G401 (cell line): Measurements from ENCODE around the gene CAT. TPM values are rescaled to one million over a fixed set of nuclear protein-coding genes. Genes with fewer than 3 reads are reported as not detected.

ENCODE experiments used
- DNase-seq: peaks from one replicate; pipeline ENCODE4 v3.0.0-alpha.2; 2015; ENCODE audit warnings: low spot score
- in situ Hi-C: cut with HindIII; loops from 2 replicates; pipeline ENCODE4 v1.10.0; 2016; ENCODE audit warnings: low sequenced_read_pairs, mixed read lengths
- total RNA-seq: library from RNA; depleted of rRNA; stranded (reverse); fragments of >200 nt; shearing (Covaris generic); gene quantifications from 2 replicates; pipeline ENCODE4 v1.2.3, GENCODE V29; 2014; rRNA removed

CAT gene
- total RNA-seq, 1 experiment from 2014 or later = 80.4 TPM

DNA sequence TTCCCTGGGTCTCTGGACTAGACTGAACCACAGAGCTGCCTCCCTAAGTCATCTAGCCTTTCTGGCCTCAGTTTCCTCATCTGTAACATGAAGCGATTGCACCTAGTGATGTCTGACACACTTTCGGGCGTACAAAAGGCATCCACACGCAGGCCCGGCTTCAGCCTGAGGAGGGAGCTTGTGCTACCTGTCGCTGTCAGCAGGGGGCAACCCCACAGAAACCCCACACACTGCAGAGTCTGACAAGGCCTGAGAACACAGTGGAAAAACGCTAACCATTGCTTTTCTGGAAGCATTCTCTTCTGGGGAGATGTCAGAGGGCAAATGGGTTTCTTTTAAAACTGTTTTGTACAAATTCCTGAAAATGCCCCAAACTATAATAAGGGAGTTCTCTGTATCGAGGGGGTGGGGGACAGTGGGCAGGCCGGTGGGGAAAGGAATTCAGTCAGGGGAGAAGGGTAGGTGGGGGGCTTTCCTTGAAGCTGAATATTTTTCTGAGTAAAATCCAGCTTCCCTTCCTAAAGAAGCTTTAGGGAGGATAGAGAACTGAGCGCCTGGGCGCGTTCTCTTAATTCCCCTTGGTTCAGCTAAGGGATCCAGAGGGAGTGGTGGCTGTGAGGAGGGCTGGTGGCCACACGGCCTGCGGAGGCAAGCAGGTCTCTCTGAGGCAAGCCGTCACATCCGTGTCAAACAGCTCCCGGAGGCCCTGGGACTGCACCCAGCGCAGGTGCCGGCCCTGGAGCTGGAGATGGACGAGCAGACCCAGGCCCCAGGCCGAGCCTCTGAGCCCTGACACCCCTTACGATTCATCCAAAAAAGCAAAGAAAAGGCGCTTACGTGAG lies 74.3 kb downstream of the CAT start:
- no peak for DNase-seq
- in situ Hi-C loops = loop anchor here (10.0 kb wide), 1 partner anchor 328 kb away; no protein-coding TSS in a partner anchor

DNA sequence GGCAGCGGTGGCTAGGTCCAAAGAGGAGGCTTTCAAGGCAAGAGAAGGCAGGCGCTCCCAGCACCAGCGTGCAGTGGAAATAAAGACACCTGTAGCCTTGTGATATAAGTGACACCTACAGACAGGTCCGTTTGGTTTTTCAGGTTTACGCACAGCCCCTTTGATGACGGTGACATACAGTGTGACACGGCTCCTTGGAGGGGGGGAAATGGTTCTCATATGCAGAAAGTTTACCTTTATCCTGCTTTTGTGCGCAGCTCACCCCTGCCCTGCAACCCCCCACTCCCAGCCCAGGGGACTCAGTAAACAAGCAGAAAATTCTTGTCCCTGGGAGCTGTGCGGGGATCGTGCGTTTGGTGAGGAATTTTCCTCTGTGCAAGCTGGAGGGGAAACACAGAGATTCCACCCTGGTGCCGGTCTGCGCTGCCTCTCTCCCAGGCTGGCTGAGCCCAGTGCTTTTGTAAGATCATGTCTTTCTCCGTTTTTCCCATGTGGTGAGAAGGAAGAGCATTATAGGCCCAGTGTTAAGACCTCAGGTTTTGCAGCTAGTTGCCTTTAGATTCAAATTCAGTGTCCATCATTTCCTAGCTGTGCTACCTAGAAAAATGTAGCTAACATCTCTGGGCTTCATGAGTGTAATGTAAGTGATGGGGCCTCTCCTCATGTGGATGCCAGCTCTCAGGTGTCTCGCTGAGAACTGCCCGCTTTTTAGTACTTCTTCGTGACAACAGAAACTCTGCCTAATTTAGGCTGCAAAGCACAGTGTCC lies 75.1 kb downstream of the CAT start, which contains the start of gene ELF5:
TSS of gene ELF5 (minus strand) at position 113 of the 768 bp plus-strand sequence. CDS start 8,045 bp downstream, outside the sequence.
- in situ Hi-C loops = loop anchor here (10.0 kb wide), 1 partner anchor 329 kb away; no protein-coding TSS in a partner anchor

DNA sequence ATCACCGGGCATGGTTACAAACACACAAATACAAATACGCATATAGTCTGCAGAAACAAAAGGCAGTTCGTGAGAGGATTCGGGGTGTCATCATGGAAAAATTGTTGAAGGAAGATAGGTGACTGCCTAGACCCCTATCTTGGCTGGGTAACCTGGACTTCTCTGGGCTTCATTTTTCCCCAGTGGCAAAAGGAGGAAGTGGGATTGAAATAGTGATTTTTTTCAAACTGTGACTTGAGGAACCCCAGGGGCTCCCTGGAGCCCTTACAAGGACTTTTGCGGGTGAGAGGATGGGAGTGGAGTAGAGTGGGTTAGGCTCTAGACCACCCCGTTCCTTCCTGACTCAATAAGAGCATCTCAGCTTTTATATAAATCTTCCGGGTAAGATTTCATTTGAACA lies 75.9 kb downstream of the CAT start:
- no peak for DNase-seq
- in situ Hi-C loops = loop anchor here (10.0 kb wide), 1 partner anchor 330 kb away; no protein-coding TSS in a partner anchor

More for the DNA sequence above, 75.1 kb downstream of the CAT start, which contains the start of gene ELF5:
- DNase-seq = no peak

DNA sequence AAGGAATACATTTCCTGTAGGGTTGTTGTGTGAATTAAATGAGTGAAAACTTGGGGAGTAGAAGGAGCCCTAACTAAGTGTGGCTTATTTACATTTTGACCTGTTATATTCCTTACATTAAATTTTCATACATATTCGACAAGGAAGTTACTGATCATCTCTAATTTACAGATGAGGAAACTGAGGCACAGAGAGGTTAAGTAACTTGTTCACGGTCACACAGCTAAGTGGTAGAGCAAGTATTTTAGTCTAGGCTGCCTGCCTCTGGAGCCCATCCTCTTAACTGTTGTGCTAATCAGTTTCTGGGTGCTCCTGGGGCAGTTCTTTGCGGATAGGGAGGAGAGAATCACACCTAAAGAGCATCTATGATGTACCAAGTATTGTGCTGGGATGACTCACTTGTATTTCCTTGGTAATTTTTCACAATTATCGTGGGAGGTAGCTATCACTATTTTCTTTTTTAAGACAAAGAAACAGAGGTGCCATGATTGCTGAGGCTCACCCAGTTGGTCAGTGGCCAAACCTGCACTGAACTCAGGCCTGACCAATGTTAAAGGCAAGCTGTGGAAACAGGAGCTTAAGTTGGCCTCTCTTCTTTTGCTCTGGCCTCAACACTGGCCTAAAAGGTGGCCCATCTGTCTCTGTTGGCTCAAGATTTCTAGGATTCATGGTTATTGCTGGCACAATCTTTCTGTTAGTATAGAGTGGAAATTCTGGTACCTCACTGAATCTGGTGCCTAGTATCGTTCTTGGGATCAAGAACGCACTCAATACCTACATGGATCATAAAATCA lies 77.7 kb downstream of the CAT start:
- in situ Hi-C loops = loop anchor here (10.0 kb wide), 1 partner anchor 332 kb away; no protein-coding TSS in a partner anchor
- DNase-seq = peak; percentile 74

DNA sequence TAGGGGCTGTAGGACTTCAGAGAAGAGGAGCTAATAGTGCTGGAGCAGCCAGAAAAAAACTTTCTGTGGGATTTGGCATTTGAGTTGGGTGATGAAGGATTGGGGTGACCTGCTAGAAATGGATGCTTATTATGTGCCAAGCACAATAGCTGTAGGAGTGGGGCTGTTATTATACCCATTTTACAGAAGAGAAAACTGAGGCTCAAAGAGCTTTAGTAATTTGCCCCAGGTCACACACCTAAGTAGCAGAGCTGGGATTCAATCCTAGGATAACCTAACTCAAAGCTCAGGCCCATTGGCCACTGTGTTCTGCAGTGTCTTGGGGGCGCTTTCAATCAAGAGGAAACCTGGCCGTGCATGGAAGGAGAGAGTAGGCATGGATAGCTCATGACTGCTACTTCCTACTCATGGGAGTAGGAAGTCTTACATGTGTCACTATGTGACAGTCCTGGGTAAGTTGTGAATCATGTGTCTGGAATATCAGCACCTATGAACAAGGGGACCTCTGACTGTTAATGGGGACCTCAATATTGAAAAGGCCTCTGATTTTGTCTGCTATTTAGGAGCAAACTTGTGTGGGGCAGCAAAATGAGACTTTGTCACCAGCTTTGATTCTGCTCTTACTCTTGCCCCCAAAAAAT lies 81.0 kb downstream of the CAT start:
- DNase-seq = no peak
- in situ Hi-C loops = loop anchor here (10.0 kb wide), 1 partner anchor 335 kb away; no protein-coding TSS in a partner anchor

DNA sequence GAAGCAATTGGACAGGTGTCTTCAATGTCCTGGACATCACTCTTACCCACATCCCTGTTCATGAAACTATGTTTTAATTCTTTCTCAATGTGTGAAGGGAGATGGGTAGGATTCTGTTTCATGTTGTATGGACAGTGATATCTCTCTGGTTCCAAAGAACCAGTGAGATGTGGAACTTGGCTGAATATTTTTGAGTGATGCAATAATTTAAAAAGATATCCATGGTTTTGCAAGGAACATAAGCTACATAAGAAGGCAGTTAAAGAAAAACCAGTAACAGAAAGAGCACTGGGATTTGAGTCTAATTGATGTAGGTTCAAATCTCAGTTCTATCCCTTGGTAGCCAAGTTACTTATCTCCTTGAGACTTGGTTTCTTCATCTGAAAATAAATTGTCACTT lies 82.5 kb downstream of the CAT start:
- in situ Hi-C loops = no loop called here
- DNase-seq = no peak

Other genes with a start within 250 kb of the CAT start
- 1.8 and 2.9 TPM in 2 replicates for gene ABTB2, start 80.9 kb upstream of the CAT start, total RNA-seq
- gene ELF5, start 74.9 kb downstream of the CAT start, total RNA-seq = not detected in 2 replicates
- gene EHF, start 182.2 kb downstream of the CAT start, total RNA-seq = not detected in 2 replicates